NT2/D1 (cell line): Measurements from ENCODE around the gene LSM10.

ENCODE experiments used
- DNase-seq: peaks from one replicate; pipeline ENCODE4 v3.0.0-alpha.2; 2011; ENCODE audit warnings: low read depth, low spot score
- H3K27me3 ChIP-seq: 2 replicates; pipeline ENCODE4 v1.6.0; 2011; ENCODE audit warnings: mild to moderate bottlenecking; ENCODE audit not compliant: insufficient read length, insufficient read depth
- H3K36me3 ChIP-seq: 2 replicates; pipeline ENCODE4 v1.6.1; 2011; ENCODE audit warnings: mild to moderate bottlenecking, low read length, mixed read lengths; ENCODE audit not compliant: insufficient read depth, insufficient read length
- H3K4me1 ChIP-seq: 2 replicates; pipeline ENCODE4 v1.5.1; 2011; ENCODE audit not compliant: insufficient read depth, insufficient read length
- H3K4me3 ChIP-seq: 2 replicates; pipeline ENCODE4 v1.5.1; 2011; ENCODE audit warnings: low read depth; ENCODE audit not compliant: insufficient read length
- H3K9ac ChIP-seq: 2 replicates; pipeline ENCODE4 v1.6.0; 2011; ENCODE audit warnings: low read depth; ENCODE audit not compliant: insufficient read length
- H3K9me3 ChIP-seq: 2 replicates; pipeline ENCODE4 v1.5.1; 2011; ENCODE audit warnings: mild to moderate bottlenecking, low read length; ENCODE audit not compliant: insufficient read depth
- SUZ12 ChIP-seq: IDR thresholded peaks from 2 replicates; pipeline ENCODE4 v1.6.1; 2011; ENCODE audit not compliant: insufficient read length, insufficient read depth; ENCODE audit errors: extremely low read depth
- YY1 ChIP-seq: IDR thresholded peaks from 2 replicates; pipeline ENCODE4 v1.6.1; 2011; ENCODE audit not compliant: insufficient read length, insufficient read depth
- ZNF274 ChIP-seq: IDR thresholded peaks from 2 replicates; pipeline ENCODE4 v1.6.1; 2011; ENCODE audit warnings: mild to moderate bottlenecking, low read depth, low read length

The LSM10 gene

DNA sequence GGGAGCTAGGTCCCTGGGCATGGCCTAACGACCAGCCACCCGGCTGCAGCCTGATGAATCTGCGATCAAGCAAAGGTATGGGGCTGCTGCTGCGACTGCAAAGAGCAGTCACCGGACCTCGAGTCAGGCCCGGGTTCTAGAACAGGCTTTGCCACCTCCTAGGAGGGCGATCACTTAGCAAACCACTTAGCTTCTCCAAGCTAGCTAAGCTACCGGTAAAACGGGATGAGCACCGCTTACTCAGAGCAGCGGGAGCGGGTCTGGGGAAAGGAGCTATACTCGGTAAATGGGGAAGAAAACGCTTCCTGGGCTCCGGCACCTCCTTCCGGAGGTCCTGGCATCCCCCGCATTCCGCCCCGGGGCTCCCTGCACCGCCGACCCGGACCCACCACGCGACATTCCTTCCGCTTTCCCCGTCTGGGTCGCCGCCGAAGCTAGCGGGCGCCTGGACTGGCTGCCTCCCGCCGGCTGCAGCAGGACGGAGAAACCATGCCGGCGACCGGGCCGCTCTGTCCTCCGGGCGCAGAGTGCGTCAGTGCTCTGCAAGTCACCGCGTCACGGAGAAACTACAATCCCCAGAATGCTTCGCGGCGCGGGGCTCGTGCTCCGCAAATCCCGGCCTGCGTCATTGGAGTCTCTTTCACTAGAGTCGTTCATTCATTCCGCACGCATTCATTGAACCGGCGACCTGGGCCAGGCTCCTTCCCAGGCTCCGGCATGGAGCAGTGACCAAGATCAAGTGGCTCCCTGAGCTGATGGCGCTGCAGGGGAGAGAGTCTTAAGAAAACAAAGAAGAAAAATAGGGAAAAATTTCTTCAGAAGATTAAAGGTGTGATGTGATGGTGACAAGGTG is at the start of gene LSM10:
LSM10 (minus strand) TSS at position 531 of the 853 bp plus-strand sequence. CDS start 3,779 bp downstream, outside the sequence.
- peak within 1 kb of the TSS; percentile 83 for H3K4me3 ChIP-seq
- H3K4me1 ChIP-seq, result peaks cover 9% of the 10 kb centered on the region

DNA sequence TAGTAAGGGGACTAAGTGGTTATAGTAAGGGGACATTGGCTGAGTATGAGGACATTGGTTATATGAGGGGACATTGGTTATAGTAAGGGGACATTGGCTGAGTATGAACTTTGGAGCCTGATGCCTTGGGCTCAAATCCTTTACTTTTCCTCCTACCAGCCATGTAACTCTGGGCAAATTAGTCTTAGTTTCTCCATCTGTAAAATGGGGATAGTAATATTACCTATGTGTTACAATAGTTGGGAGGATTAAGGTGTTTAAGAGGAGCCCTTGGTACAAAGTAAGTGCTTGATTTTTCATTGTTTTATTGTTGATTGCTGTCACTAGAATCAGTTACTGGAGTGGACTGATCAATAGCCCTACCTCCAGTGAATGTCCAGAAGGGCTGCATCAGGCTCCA is 49.7 kb upstream of the LSM10 start:
- H3K4me3 ChIP-seq, result no peak overlapping the region
- H3K36me3 ChIP-seq, result no peaks in the 10 kb centered on the region
- TF ChIP-seq ZNF274 (no peak), YY1 (no peak), SUZ12 (no peak)
- H3K4me1 ChIP-seq, result no peaks in the 10 kb centered on the region
- H3K9me3 ChIP-seq, result no peaks in the 10 kb centered on the region
- H3K27me3 ChIP-seq, result no peaks in the 10 kb centered on the region
- no peak overlapping the region for H3K9ac ChIP-seq
- no peak for DNase-seq

More for the DNA sequence above, at the start of gene LSM10:
- no peaks in the 10 kb centered on the region for H3K27me3 ChIP-seq
- H3K9me3 ChIP-seq, result no peaks in the 10 kb centered on the region
- H3K9ac ChIP-seq, result peak within 1 kb of the TSS; percentile 96
- H3K36me3 ChIP-seq, result peaks cover 20% of the 10 kb centered on the region
- peak; percentile 97 for DNase-seq
- TF ChIP-seq YY1, result no peak
- TF ChIP-seq SUZ12, result no peak
- TF ChIP-seq ZNF274, result no peak

GRCh38 chr1:36446746-36447145 is 49.0 kb upstream of the LSM10 start:
- H3K27me3 ChIP-seq, result no peaks in the 10 kb centered on the region
- no peak overlapping the region for H3K9ac ChIP-seq
- no peaks in the 10 kb centered on the region for H3K4me1 ChIP-seq
- no peak overlapping the region for H3K4me3 ChIP-seq
- H3K36me3 ChIP-seq, result no peaks in the 10 kb centered on the region
- no peaks in the 10 kb centered on the region for H3K9me3 ChIP-seq
- TF ChIP-seq SUZ12 (no peak), ZNF274 (no peak), YY1 (no peak)
- DNase-seq, result no peak

DNA sequence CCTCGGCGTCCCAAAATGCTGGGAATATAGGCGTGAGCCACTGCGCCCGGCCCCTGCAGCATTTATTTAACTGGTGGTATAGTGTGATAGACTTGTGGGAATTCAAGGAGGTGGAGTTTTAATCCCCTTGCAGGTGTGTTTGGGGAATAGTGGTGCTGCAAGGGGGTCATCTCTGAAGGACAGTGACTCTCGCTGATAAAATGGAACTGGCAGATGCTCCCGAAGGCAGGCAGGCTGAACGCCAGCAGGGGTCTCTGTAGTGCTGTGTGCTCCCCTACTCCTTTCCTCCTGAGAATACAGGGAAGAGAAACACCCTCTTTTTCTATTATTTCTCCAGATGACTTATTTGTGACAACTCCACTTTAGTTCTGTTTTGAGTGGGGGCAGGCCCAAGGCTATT is 48.6 kb upstream of the LSM10 start:
- H3K4me1 ChIP-seq, result no peaks in the 10 kb centered on the region
- H3K27me3 ChIP-seq, result no peaks in the 10 kb centered on the region
- no peaks in the 10 kb centered on the region for H3K9me3 ChIP-seq
- no peaks in the 10 kb centered on the region for H3K36me3 ChIP-seq
- H3K9ac ChIP-seq, result no peak overlapping the region
- peak; percentile 57 for DNase-seq
- TF ChIP-seq ZNF274 (no peak), YY1 (no peak), SUZ12 (no peak)
- H3K4me3 ChIP-seq, result no peak overlapping the region

DNA sequence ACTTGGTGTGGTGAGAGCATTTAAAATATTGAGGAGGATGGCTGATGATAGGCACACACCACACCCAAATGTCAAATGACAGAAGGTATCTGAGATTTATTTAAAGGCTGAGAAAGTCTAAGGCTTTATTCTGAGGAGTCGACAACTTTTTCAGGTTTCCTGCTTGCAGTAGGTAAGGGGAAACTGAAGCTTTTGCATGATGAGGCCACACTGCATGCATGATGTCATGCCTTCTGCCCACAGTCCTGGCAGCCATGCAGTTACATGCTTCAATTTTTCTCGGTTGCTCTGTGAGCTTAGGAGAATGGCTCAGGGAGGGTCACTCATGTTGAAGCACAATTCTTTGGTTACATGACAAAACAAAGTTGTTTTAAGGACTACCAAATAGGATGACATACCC is 45.6 kb upstream of the LSM10 start:
- TF ChIP-seq SUZ12, result no peak
- no peak for TF ChIP-seq YY1
- no peak for TF ChIP-seq ZNF274
- H3K27me3 ChIP-seq, result no peaks in the 10 kb centered on the region
- no peak overlapping the region for H3K4me3 ChIP-seq
- DNase-seq, result no peak
- no peak overlapping the region for H3K9ac ChIP-seq
- H3K9me3 ChIP-seq, result no peaks in the 10 kb centered on the region
- H3K4me1 ChIP-seq, result no peaks in the 10 kb centered on the region
- no peaks in the 10 kb centered on the region for H3K36me3 ChIP-seq

- TF ChIP-seq YY1 (no peak), SUZ12 (no peak), ZNF274 (no peak)
- no peaks in the 10 kb centered on the region for H3K9me3 ChIP-seq
- no peak overlapping the region for H3K9ac ChIP-seq
- H3K4me3 ChIP-seq, result no peak overlapping the region
- H3K36me3 ChIP-seq, result no peaks in the 10 kb centered on the region
- no peak for DNase-seq
- H3K4me1 ChIP-seq, result no peaks in the 10 kb centered on the region
- H3K27me3 ChIP-seq, result no peaks in the 10 kb centered on the region
Observed at GRCh38 chr1:36442337-36442736, 44.6 kb upstream of the LSM10 start.

- Histone ChIP-seq H3K9ac (no peak overlapping the region), H3K36me3 (no peaks in the 10 kb centered on the region), H3K4me3 (no peak overlapping the region), H3K4me1 (no peaks in the 10 kb centered on the region), H3K27me3 (no peaks in the 10 kb centered on the region), H3K9me3 (no peaks in the 10 kb centered on the region)
- peak; percentile 16 for DNase-seq
- TF ChIP-seq YY1, result no peak
- TF ChIP-seq ZNF274, result no peak
- TF ChIP-seq SUZ12, result no peak
Observed at GRCh38 chr1:36440646-36441045, 42.9 kb upstream of the LSM10 start.
